HL-60/S4 treated with retinoic acid at 250 ng/mL for 4 days and 3 days (cell line): Measurements from ENCODE around the gene DAB2IP.

Source experiments
- in situ Hi-C: fragments of 300-500 bp; cut with MboI; formaldehyde crosslinking; loops from 2 replicates; pipeline ENCODE4 v1.7.0; 2022; ENCODE audit warnings: low sequenced_read_pairs

Gene DAB2IP

DNA sequence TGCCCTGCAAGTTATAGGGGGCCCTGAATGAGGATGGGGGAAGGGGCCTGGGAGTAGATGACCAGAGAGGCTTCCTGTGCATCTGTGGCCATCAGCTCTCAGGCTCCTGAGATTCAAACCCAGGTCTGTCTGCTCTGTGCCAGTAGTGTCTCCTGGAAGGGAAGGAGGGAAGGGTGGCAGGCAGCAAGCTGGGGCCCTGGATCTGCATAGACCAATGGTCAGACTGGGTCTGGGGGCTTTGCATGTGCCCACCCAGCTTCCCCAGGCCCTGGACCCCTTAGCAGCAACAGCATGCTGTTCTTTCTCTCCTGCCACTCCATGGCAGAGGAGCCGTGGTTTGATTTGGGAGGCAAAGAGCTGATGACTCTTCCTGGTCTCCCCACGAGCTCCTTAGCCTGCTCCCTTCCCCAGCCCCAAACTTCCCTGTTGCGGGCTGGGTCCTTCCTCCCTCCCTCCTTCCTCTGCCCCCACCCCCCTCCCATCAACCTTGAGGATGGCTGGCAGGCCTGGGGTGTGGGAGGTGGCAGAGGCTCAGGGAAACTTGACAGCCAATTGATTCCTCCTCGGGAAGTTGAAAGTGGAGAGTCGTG lies 31.6 kb downstream of the DAB2IP start:
- in situ Hi-C loops = loop anchor here (25.0 kb wide), 1 partner anchor 304 kb away; no protein-coding TSS in a partner anchor

DNA sequence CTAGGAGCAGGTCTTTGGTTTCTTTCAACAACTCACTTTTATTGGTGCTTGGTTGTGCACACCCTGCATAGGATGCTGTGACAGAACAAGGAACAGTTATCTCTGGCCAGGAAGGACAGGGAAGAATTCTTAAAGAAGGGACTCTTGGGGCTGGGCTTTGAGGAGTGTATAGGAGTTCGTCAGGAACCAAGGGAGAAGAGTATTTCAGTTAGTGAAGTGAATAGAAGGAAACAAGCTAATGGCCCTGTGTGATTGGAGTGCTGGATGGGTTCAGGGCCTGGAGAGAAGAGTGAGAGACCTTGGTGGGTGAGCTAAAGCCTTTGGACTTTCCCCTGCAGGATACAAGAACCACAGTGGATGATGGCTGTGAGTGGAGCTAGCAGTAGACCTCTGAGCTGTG lies 32.2 kb downstream of the DAB2IP start:
- in situ Hi-C loops = loop anchor here (25.0 kb wide), 1 partner anchor 304 kb away; no protein-coding TSS in a partner anchor

DNA sequence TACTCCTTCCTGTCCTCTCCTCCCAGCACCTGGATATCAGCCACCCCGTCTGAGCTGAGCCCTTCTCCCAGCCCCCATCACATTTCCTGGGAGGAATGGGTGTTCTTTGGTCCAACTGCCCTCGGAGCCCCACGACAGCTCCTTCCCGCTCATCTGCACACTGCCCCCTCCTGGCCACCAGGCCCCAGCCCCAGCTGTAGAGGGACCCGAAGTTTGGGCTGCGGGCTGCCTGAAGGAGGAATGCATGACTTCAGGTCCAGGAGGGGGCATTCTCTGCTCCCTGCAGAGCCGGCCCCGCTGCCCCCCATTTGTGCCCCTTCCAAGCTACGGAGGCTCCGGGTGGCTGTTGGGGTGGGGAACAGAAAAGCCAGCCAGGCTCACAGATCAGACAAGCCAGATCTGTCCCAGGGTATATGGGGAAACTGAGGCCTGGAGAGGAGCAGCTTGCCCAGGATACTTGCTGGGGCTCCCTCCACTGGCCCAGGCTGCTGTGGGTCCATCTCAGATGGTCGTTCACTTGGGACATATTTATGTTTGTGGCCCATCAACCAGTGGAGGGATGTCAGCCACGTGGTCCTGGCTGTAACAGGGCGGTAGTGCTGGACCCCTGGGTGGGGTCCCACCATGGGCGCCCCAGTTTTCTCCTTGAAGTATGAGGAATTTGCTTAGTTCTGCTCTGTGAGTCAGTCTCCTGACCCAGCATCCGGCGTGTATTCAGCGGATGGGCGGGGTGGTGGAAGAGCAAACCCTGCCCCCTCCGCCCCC lies 33.1 kb downstream of the DAB2IP start:
- in situ Hi-C loops = loop anchor here (25.0 kb wide), 1 partner anchor 303 kb away; no protein-coding TSS in a partner anchor

DNA sequence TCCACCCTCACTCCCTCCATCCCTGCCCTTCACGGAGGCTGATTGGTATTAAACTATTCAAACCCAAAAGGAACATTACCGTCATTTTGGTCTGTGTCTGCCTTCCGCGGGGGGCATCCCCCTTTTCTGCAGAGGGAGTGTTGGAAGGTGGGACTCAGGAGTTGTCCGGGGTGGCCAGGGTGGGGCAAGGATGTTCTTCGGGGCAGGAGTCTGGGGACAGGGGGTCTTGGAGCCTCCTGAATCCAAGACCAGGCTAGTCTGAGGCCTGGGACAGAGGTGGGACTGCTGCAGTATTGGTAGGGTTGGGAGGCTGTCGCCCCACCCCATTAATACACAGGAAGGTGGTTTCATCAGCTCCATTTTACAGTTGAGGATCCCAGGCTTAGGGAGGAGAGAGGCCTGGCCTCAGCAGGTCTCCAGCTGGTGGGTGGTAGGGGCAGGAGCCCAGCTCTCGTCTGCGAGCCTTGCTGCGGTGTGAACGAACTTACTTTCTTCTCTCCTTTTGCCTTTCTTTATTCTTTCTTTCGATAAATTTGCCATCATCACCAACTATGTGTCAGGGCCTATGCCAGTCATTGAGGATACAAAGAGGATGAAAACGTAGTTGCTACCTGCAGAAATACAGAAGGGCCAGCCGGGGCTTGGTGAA lies 33.8 kb downstream of the DAB2IP start:
- in situ Hi-C loops = loop anchor here (25.0 kb wide), 1 partner anchor 302 kb away; no protein-coding TSS in a partner anchor

DNA sequence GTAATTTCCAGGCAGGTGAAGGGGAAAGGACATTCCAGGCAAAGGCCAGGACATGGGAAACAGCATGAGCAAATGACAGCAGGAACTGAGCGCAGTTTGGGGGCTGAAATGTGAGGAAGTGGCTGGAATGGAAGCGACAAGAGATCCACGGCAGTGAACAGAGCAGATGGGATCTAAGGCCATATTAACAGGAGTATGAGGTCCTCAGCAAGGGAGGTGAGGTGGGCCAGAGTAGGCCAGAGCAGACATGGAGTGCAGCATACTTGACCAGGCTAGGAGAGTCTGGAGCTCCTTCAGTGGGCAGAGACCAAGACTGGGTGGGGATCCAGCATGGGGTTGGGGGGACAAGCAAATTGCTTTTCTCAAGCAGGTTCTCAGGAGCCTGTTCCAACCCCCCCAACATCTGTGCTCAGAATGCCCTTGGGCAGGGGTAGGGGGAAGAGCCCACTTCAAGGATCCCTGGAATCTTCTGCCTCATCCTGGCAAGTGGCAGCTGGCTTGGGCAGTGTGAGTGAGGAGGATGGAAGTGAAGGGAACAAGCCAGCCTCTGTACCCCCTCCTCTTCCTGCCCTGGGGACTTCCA lies 34.5 kb downstream of the DAB2IP start:
- in situ Hi-C loops = loop anchor here (25.0 kb wide), 1 partner anchor 301 kb away; no protein-coding TSS in a partner anchor

DNA sequence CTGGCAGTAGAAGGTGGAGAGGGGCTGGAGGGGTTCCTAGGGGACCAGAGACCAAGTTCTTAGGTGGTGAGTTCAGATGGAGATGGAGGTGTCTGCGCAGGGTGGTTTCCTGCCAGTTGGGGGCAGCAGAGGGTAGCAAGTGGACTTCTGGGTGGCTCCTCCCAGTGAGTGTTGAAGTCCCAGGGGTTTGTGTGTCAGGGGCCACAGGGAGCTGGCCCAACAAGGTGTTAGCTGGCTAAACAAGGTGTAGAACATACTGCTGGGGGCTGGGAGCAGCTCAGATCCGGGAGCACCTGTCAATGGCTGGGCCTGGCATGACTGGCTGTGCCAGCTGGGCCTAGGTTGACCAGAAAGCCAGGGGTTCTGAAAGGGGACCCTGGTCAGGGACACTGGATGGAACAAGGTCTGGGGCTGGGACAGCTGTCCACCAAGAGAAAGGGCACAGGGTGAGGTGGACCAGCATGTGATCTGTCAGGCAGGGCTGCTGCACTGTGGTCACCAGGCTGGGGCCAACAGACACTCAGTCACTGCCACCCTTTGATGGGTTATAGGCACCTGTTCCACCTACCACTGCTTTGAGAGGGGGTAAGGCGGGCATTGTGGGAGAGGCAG lies 35.6 kb downstream of the DAB2IP start:
- in situ Hi-C loops = loop anchor here (25.0 kb wide), 1 partner anchor 300 kb away; no protein-coding TSS in a partner anchor

DNA sequence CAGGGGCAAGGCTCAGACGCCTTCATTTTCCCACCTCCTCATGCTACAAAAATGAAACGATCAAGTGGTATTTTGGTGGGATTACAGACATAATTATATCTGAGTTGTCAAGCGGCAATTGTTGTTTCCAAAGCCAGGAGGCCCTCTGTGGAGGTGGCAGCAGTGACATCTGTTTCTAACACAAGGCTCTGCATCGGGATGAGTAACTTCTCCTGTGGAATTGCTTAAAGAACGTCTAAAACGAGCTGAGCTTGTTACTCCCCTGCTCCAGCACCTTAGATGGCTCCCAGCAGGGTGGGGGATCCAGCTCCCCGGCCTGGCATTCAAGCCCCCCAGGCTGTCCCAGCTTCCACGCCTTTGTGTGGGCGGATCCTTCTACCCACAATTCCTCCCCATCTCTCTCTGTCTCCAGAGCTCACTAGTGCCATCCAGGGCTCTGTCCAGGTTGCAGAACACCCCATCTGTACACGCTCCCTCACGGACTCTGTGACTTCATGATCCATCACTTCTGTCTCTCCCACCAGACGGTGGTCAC lies 36.8 kb downstream of the DAB2IP start:
- in situ Hi-C loops = loop anchor here (25.0 kb wide), 1 partner anchor 299 kb away; no protein-coding TSS in a partner anchor

DNA sequence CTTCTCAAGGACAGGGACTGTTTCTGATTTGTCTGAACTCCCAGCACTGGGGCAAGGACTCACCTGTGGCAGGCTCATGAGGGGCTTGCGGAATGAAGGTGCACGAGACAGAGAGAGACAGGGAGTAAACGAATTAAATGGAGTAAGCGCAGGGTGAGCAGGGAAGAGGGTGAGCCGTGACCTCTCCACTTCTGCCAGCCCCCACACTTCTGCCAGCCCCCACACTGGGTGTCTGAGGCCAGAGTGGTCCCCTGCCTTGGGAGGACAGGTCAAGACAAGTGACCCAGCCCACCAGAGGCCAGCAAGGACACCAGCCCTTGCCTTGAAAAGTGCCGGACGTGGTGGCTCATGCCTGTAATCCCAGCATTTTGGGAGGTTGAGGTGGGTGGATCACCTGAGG lies 37.2 kb downstream of the DAB2IP start:
- in situ Hi-C loops = loop anchor here (25.0 kb wide), 1 partner anchor 299 kb away; no protein-coding TSS in a partner anchor

DNA sequence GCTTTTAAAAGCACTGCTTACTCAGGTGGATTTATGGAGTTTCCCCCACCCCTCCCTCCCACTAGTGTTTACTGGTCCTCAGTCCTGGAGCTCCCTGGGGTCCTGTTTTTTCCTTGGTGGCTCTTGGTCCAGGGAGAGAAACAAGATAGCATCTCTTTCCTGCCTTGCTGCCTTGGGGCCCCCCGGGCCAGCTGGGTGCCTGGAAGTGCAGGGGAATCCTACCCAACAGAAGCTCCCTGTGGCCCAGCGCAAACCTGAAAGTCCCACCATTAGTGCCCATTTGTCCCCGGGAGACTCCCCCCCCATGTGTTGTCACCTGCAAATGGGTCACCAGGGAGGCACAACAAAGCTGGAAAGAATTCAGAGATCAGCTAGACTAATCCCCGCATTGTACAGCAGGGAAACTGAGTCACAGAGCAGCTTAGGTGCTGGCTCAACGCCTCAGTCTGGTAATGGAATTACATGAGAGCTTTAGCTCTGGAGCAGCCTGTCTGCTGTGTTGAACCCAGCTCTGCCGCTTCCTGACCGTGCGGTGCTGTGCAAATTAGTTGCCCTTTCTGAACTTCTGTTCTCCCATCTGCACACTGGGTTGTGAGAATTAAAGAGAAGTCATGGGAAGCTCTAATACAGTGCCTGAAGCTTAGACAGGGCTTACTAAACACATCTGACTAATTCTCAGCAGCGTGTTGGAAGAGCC lies 38.2 kb downstream of the DAB2IP start:
- in situ Hi-C loops = loop anchor here (25.0 kb wide), 1 partner anchor 298 kb away; no protein-coding TSS in a partner anchor

DNA sequence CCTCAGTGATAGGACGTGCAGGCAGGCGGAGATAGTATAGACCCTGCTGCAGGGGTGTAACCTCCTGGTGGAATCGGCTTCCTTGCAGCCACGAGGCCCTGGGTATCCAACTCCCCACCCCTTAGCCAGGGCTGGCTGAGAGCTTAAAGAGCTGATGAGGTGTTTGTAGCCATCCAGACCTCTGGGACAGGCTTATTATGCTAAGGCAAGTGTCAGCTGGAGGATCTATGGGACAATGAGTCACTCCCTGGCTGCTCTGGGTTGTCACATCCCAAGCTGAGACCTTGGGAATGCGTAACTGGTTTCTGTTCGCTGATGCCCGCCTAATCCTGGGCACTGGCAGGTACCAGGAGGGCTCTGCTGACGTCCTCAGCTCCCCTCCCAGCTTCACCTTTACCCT lies 38.9 kb downstream of the DAB2IP start:
- in situ Hi-C loops = loop anchor here (25.0 kb wide), 1 partner anchor 297 kb away; no protein-coding TSS in a partner anchor

DNA sequence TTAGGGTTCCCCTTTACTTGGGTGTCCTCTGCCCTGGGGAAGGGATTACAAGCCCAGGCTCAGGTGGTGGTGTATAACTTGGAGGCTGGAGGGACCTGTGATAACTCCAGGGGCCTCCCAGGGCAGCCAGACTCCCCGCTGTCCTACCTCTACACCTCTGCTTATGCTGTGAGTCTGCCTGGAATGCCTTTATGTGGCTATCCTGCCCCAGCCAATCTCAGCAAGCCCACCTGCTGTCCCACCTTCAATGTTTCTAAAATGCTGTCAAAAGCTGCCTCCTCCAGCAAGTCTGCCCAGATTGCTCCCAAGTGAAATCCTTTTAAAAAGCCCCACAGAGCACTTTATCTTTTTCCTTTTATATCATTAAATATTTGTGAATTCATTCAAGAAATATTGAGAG lies 39.3 kb downstream of the DAB2IP start:
- in situ Hi-C loops = loop anchor here (25.0 kb wide), 1 partner anchor 297 kb away; no protein-coding TSS in a partner anchor

DNA sequence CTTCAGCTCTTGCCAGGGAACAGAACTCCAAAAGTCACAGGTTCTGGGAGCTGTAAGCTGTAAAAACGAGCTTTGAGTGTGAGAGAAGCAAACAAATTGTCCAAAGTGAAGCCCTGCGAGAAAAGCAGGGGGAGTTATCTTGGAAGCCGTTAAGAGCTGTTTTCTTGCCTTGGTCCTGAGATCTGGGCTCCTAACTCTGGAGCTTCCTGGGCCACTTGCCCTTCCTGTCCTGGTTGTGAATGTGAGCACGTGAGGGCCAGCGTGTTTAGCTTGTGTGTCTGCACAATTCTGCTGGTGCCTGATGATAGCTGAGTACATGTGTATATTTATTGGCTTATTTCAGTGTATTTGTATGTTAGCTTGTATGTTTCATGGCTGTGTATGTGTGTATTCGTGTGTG lies 40.5 kb downstream of the DAB2IP start:
- in situ Hi-C loops = loop anchor here (25.0 kb wide), 1 partner anchor 295 kb away; no protein-coding TSS in a partner anchor

DNA sequence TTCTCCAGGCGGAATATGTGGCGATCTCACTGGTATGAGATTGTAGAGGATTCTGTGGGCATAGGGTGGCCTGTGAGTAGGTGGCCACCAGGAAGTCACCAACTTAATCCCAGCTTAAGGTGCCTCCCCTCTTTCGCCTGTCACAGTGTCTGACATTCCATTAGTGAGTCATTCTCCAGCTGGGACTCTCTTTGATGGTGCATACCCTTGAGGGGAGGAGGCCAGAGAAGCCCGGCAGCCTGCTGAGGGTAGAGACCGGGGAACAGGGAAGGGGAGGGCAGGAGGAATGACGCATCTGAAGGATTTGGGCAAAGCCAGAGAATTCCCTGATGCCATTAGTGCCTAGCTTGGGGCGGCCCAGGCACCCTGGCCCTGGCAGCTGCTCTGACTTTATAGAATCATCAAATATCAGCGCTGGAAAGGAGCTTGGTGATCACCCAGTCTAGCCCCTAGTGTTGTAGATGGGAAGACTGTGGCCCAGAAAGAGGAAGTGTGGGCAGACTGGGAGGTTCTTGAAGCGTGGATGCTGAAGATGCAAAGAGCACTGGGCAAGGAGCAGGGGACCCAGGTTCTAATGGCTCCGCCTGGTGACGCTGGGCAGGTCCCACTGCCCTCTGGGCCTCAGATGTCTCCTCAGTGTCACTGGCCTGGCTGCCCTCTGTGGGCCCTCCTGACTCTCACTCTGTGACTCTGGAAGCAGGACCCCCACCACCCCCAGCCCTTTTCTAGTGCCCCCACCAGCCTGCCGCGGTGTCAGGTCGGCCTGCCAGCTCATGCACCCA lies 41.4 kb downstream of the DAB2IP start:
- in situ Hi-C loops = loop anchor here (25.0 kb wide), 1 partner anchor 295 kb away; no protein-coding TSS in a partner anchor

DNA sequence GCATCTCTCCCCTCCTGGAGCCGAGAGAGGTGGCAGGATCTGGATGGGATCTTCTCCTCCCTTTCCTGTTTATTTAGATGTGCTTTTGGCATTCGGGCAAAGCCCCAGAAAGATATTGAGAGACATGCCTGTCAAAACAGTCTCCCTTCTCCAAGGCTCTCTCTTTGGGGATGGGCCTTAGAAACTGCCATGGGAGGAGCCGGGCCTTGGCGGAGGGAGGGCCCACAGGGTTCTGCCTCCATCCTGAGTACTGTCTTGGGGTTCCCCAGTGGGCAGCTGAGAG lies 41.9 kb downstream of the DAB2IP start:
- in situ Hi-C loops = loop anchor here (25.0 kb wide), 1 partner anchor 294 kb away; no protein-coding TSS in a partner anchor

DNA sequence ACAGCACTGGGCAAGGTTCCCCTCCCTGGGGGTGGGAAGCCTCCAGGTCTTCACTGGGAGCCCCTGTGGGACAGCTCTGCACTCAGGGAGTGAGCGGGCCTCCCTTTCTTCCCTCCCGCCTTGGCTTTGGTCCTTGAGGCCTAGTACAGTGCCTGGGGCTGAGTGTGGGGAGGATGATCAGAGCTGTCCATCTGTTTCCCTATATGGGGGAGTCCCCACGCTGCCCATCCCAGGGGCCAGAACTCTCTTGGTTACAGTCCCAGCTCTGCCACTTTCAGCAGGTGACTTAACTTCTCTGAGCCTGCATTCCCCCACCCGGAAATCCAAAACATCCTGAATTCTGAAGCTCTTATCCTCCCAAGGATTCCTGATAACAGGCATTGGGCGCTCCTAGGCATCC lies 42.6 kb downstream of the DAB2IP start:
- in situ Hi-C loops = loop anchor here (25.0 kb wide), 1 partner anchor 293 kb away; no protein-coding TSS in a partner anchor

DNA sequence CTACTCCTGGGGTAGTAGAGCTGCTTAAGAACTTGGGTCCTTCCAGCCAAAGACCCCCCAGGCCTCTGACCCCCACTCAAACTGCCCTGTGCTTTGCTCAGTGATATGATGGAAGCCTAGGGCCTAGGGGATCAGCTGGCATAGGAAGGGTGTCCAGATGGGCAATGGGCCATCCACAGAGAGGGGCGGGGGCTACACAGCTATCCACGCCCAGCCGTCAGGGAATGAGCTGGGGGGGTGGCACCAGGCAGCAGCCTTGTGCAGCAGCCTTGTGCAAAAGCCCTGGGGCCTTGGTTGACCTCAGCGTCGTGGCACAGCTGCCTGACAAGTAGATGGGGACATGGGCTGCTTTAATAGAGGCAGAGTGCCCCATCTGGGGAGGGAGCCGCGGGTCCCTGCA lies 43.2 kb downstream of the DAB2IP start:
- in situ Hi-C loops = loop anchor here (25.0 kb wide), 1 partner anchor 293 kb away; no protein-coding TSS in a partner anchor

DNA sequence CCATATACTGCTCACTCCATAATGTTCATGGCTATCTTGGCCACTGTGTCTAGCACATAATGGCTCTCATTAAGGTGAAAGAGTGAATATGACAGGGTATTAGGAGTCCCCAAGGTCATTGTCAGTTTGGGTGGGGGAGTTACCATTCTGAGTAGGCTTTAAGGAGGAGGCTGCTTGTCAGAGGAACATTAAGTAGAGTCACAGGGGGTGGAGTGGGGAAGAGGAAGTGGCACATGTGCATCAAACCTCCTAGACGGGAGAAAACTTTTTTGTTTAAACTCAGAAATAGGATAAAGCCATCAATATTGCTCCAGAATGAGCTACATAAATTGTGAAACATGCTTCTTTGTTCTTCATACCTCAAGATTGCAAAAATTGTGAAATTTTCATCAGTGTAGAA lies 45.5 kb downstream of the DAB2IP start:
- in situ Hi-C loops = loop anchor here (25.0 kb wide), 1 partner anchor 290 kb away; no protein-coding TSS in a partner anchor
